C4-2B (cell line): ENCODE data around the gene AUTS2.

Experiments
- CTCF ChIP-seq: fragments of 450-650 bp; conservative IDR thresholded peaks from 2 replicates; pipeline ENCODE4 v1.5.1; 2017; ENCODE audit warnings: mild to moderate bottlenecking
- ZFX ChIP-seq: fragments of 450-650 bp; IDR thresholded peaks from 2 replicates; pipeline ENCODE4 v1.6.1; 2017

DNA sequence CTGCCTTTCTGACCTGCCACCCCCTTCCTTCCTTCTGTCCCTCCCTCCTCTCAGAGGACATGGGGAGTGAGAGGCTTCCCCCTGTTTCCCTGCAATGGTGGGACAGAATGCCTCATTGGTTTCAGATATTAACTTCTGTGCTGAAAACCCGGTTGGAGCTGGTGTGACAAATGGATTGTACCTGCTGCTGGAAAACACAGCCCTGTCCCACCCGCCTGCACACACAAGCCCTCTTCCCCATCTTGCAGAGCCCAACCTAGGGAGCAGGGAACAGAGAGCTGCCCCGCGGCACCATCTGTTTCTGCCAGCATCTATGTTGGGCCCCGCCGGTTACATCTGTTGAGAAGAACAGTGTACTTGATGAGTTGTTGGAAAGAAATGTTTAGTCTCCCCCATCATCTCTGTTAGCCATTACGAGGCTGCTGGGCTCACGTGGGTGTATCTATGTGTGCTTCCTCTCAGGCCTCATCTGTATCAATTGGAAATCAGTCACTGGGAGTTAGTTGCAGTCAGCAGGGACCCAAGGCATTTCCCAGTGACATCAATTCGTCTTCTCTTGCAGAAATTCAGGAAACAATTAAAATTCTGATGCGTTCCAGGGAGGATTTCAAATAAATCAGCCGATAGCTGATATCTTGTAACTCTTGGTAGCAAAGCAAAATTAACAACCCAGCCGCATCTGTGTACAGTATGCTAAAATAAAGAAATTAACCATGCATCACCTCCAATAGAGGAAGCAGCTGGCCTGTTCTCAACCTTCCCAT is 808.1 kb downstream of the AUTS2 start:
- TF ChIP-seq CTCF (no peak), ZFX (no peak)
